Left kidney (tissue), 2 donors: ENCODE results near the gene ITPKC. TPM values are rescaled to one million over a fixed set of nuclear protein-coding genes. Genes with fewer than 3 reads are reported as not detected.
A peak's percentile ranks its signal among the peaks of the same experiment; 100 is the strongest.

Experiments
- DNase-seq: peaks from one replicate; pipeline ENCODE4 v3.0.0-alpha.2; 2013
- polyA plus RNA-seq: library from polyadenylated mRNA; unstranded; fragments of 120-200 nt; gene quantifications from one replicate; pipeline ENCODE4 v1.2.1, GENCODE V29; 2013; ENCODE audit not compliant: insufficient read length

Gene ITPKC
- polyA plus RNA-seq, 1 donor = 11.5 TPM

GRCh38 chr19:40739871-40740703 lies 23.2 kb downstream of the ITPKC start:
- DNase-seq = no peak

- DNase-seq = no peak
These were observed 23.8 kb downstream of the ITPKC start for GRCh38 chr19:40740747-40741146.

GRCh38 chr19:40741527-40742390 lies 24.8 kb downstream of the ITPKC start:
- DNase-seq = no peak

- no peak for DNase-seq
These were observed 25.6 kb downstream of the ITPKC start for GRCh38 chr19:40742477-40742876.

- no peak for DNase-seq
These were observed 26.0 kb downstream of the ITPKC start for GRCh38 chr19:40742886-40743285.

GRCh38 chr19:40743926-40744325 lies 27.0 kb downstream of the ITPKC start:
- DNase-seq = no peak

GRCh38 chr19:40744554-40745401 lies 27.9 kb downstream of the ITPKC start:
- DNase-seq = peak; percentile 10

GRCh38 chr19:40745402-40745780 lies 28.5 kb downstream of the ITPKC start:
- no peak for DNase-seq

GRCh38 chr19:40747536-40747935 lies 30.6 kb downstream of the ITPKC start:
- DNase-seq = no peak

- DNase-seq = peak; percentile 100
These were observed 33.4 kb downstream of the ITPKC start, which contains the start of gene ACTMAP for GRCh38 chr19:40750058-40750873. TSS of gene ACTMAP (minus strand) at chr19:40750477. CDS start at chr19:40749803, 674 bp downstream.

- peak; percentile 98 for DNase-seq
These were observed 34.1 kb downstream of the ITPKC start, which contains the start of gene SNRPA for GRCh38 chr19:40750874-40751537. TSS of gene SNRPA (plus strand) at chr19:40751203. CDS start at chr19:40751409, 206 bp downstream.

GRCh38 chr19:40752257-40752781 lies 35.4 kb downstream of the ITPKC start:
- DNase-seq = no peak

- DNase-seq = no peak
These were observed 37.8 kb downstream of the ITPKC start for GRCh38 chr19:40754611-40755247.

GRCh38 chr19:40755248-40755624 lies 38.3 kb downstream of the ITPKC start:
- DNase-seq = no peak

- DNase-seq = no peak
These were observed 38.9 kb downstream of the ITPKC start for GRCh38 chr19:40755791-40756190.

GRCh38 chr19:40756502-40757110 lies 39.7 kb downstream of the ITPKC start:
- DNase-seq = no peak

GRCh38 chr19:40758491-40758890 lies 41.6 kb downstream of the ITPKC start:
- no peak for DNase-seq

- no peak for DNase-seq
These were observed 42.4 kb downstream of the ITPKC start for GRCh38 chr19:40759352-40759751.

GRCh38 chr19:40762754-40763470 lies 46.0 kb downstream of the ITPKC start:
- no peak for DNase-seq
